ENCODE results near the gene ZNF483.

DNA sequence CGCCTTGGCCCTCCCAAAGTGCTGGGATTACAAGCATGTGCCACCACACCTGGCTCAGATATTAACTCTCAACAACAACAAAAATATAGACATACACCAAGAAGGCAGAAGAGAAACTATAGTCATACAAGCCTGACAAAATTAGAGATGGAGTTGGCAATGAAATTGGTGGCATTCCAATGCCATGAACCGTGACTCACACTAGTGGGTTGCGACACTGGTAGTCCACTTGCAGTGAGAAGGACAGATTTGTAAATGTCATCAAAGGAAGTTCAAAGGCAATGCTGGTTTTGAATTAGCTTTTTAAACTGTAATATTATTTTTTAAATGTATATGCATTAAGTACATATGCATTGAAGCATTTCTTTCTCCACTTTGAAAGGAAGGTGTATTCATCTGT, 97.6 kb downstream of the ZNF483 start:
- TF ChIP-seq POLR2AphosphoS5 (IDR thresholded peaks at IDR 0.05; ENCODE audit: low read depth, low read length) (no peak), GATA2 (CRISPR knock-in tag; IDR thresholded peaks at IDR 0.05) (no peak), TAF1 (IDR thresholded peaks at IDR 0.05; ENCODE audit: borderline replicate concordance, low read depth, low read length) (no peak), EP300 (IDR thresholded peaks at IDR 0.05; ENCODE audit: borderline replicate concordance in 1 of 2, low read depth in 1 of 2, low read length in 1 of 2) (no peak), ELF1 (IDR thresholded peaks at IDR 0.05) (no peak), FOXM1 (IDR thresholded peaks at IDR 0.05; ENCODE audit: low read depth) (no peak)
- TF ChIP-seq, protein P1, sequence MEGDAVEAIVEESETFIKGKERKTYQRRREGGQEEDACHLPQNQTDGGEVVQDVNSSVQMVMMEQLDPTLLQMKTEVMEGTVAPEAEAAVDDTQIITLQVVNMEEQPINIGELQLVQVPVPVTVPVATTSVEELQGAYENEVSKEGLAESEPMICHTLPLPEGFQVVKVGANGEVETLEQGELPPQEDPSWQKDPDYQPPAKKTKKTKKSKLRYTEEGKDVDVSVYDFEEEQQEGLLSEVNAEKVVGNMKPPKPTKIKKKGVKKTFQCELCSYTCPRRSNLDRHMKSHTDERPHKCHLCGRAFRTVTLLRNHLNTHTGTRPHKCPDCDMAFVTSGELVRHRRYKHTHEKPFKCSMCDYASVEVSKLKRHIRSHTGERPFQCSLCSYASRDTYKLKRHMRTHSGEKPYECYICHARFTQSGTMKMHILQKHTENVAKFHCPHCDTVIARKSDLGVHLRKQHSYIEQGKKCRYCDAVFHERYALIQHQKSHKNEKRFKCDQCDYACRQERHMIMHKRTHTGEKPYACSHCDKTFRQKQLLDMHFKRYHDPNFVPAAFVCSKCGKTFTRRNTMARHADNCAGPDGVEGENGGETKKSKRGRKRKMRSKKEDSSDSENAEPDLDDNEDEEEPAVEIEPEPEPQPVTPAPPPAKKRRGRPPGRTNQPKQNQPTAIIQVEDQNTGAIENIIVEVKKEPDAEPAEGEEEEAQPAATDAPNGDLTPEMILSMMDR (IDR thresholded peaks at IDR 0.05) = no peak
